Measurements from ENCODE around the gene WNT9A.

The WNT9A gene

GRCh38 chr1:227909188-227909587 is 38.5 kb downstream of the WNT9A start:
- no peak for DNase-seq

GRCh38 chr1:227908359-227908758 is 39.4 kb downstream of the WNT9A start:
- DNase-seq = no peak

- no peak for DNase-seq
Observed at GRCh38 chr1:227907439-227908015, 40.2 kb downstream of the WNT9A start.

GRCh38 chr1:227906550-227907071 is 41.1 kb downstream of the WNT9A start:
- no peak for DNase-seq

GRCh38 chr1:227905573-227906487 is 41.9 kb downstream of the WNT9A start:
- no peak for DNase-seq

- DNase-seq = no peak
Observed at GRCh38 chr1:227904541-227905335, 43.0 kb downstream of the WNT9A start.

GRCh38 chr1:227903614-227904501 is 43.9 kb downstream of the WNT9A start:
- DNase-seq = no peak

GRCh38 chr1:227903061-227903521 is 44.6 kb downstream of the WNT9A start:
- DNase-seq = no peak

- no peak for DNase-seq
Observed at GRCh38 chr1:227902641-227902990, 45.1 kb downstream of the WNT9A start.

- DNase-seq = no peak
Observed at GRCh38 chr1:227901906-227902640, 45.7 kb downstream of the WNT9A start.

GRCh38 chr1:227901239-227901905 is 46.4 kb downstream of the WNT9A start:
- DNase-seq = no peak

GRCh38 chr1:227900571-227901051 is 47.1 kb downstream of the WNT9A start:
- no peak for DNase-seq

GRCh38 chr1:227899820-227900449 is 47.8 kb downstream of the WNT9A start:
- no peak for DNase-seq

GRCh38 chr1:227899141-227899819 is 48.5 kb downstream of the WNT9A start:
- DNase-seq = no peak

GRCh38 chr1:227898502-227899140 is 49.1 kb downstream of the WNT9A start:
- no peak for DNase-seq

GRCh38 chr1:227897704-227898438 is 49.9 kb downstream of the WNT9A start:
- DNase-seq = no peak

GRCh38 chr1:227896710-227897655 is 50.7 kb downstream of the WNT9A start:
- no peak for DNase-seq

Data from NCI-H510A treated with DMSO at 0.1 percent for 48 hours (cell line).